ENCODE measurements around the gene RILP. TPM values are rescaled to one million over a fixed set of nuclear protein-coding genes. Genes with fewer than 3 reads are reported as not detected.

Gene RILP
- total RNA-seq, 4 donors from 2014 or later, result 17.6 to 59.1 (median 57.3) TPM

GRCh38 chr17:1624650-1625049 is 25.0 kb downstream of the RILP start:
- H3K27me3 ChIP-seq, result no peaks in the 10 kb centered on the region
- TF ChIP-seq POLR2A (IDR thresholded peaks at IDR 0.05), result no peak
- TF ChIP-seq EP300 (IDR thresholded peaks at IDR 0.05), result no peak
- TF ChIP-seq CTCF (IDR thresholded peaks at IDR 0.05), result no peak
- 83 to 85% methylated on average over 12 of the region's 12 CpGs for WGBS, 2 donors
- DNase-seq (ENCODE audit: low spot score in 2 of 2), result no peak
- H3K4me1 ChIP-seq, result peaks cover 0 to 37% (median 21%) of the 10 kb centered on the region in 4 donors
- H3K27ac ChIP-seq, result no peak overlapping the region
- H3K36me3 ChIP-seq, result peaks cover 0 to 39% (median 0%) of the 10 kb centered on the region in 3 donors
- H3K4me3 ChIP-seq, result no peak overlapping the region
- no peaks in the 10 kb centered on the region for H3K9me3 ChIP-seq

- no peak for DNase-seq (ENCODE audit: low spot score in 2 of 2)
- Histone ChIP-seq H3K4me1 (peaks cover 0 to 35% (median 19%) of the 10 kb centered on the region in 4 donors), H3K36me3 (peaks cover 0 to 42% (median 0%) of the 10 kb centered on the region in 3 donors), H3K27ac (no peak overlapping the region), H3K4me3 (no peak overlapping the region), H3K27me3 (no peaks in the 10 kb centered on the region), H3K9me3 (no peaks in the 10 kb centered on the region)
- TF ChIP-seq CTCF (IDR thresholded peaks at IDR 0.05) (no peak), EP300 (IDR thresholded peaks at IDR 0.05) (no peak), POLR2A (IDR thresholded peaks at IDR 0.05) (no peak)
- 88% methylated on average over 9 to 13 of the region's 14 CpGs for WGBS, 2 donors
These were observed 26.5 kb downstream of the RILP start for GRCh38 chr17:1623057-1623630.

GRCh38 chr17:1621273-1621954 is 28.3 kb downstream of the RILP start:
- Histone ChIP-seq H3K27ac (no peak overlapping the region), H3K36me3 (peaks cover 0 to 57% (median 0%) of the 10 kb centered on the region in 3 donors), H3K9me3 (no peaks in the 10 kb centered on the region), H3K4me3 (no peak overlapping the region), H3K4me1 (peaks cover 0 to 28% (median 7%) of the 10 kb centered on the region in 4 donors), H3K27me3 (no peaks in the 10 kb centered on the region)
- TF ChIP-seq CTCF (IDR thresholded peaks at IDR 0.05) (no peak), EP300 (IDR thresholded peaks at IDR 0.05) (no peak), POLR2A (IDR thresholded peaks at IDR 0.05) (no peak)
- DNase-seq (ENCODE audit: low spot score in 2 of 2), result no peak
- WGBS, 2 donors, result 79 to 82% methylated on average over 17 to 22 of the region's 22 CpGs

- no peak overlapping the region for H3K4me3 ChIP-seq
These were observed 29.2 kb downstream of the RILP start for GRCh38 chr17:1620486-1620885.

More at GRCh38 chr17:1620486-1620885, 29.2 kb downstream of the RILP start:
- TF ChIP-seq CTCF (IDR thresholded peaks at IDR 0.05), result no peak
- WGBS, 2 donors, result 80 to 93% methylated on average over 11 of the region's 13 CpGs
- no peaks in the 10 kb centered on the region for H3K9me3 ChIP-seq
- no peaks in the 10 kb centered on the region for H3K27me3 ChIP-seq
- H3K4me1 ChIP-seq, result peaks cover 0 to 18% (median 0%) of the 10 kb centered on the region in 4 donors
- peaks cover 0 to 63% (median 0%) of the 10 kb centered on the region in 3 donors for H3K36me3 ChIP-seq
- no peak overlapping the region for H3K27ac ChIP-seq
- DNase-seq (ENCODE audit: low spot score in 2 of 2), result no peak

Data from tibial nerve (tissue), 4 donors.